T-helper 1 cell treated with Interleukin-12 subunit alpha and Interleukin-12 subunit beta and Interleukin-4 antibody, amounts not matched to agents 30 μg/mL and 1 μg/mL, for 36 hours (primary cell): Measurements from ENCODE around the gene YAP1.

ENCODE experiments used
- H3K27ac Mint-ChIP-seq: one replicate; pipeline ENCODE4 v1.8.0; 2021; ENCODE audit warnings: mild to moderate bottlenecking, mixed read lengths
- H3K27me3 Mint-ChIP-seq: one replicate; pipeline ENCODE4 v1.8.0; 2021; ENCODE audit warnings: low read depth, mixed read lengths
- H3K36me3 Mint-ChIP-seq: one replicate; pipeline ENCODE4 v1.8.0; 2021; ENCODE audit warnings: low read depth, mixed read lengths
- H3K4me1 Mint-ChIP-seq: one replicate; pipeline ENCODE4 v1.8.0; 2021; ENCODE audit warnings: low read depth, mixed read lengths
- H3K4me3 Mint-ChIP-seq: one replicate; pipeline ENCODE4 v1.8.0; 2021; ENCODE audit warnings: mild to moderate bottlenecking, moderate library complexity, mixed read lengths
- H3K9me3 Mint-ChIP-seq: one replicate; pipeline ENCODE4 v1.8.0; 2021; ENCODE audit warnings: mixed read lengths

Gene YAP1

GRCh38 chr11:102163368-102163767 is 53.1 kb downstream of the YAP1 start:
- Mint-ChIP-seq H3K9me3 (no peaks in the 10 kb centered on the region), H3K36me3 (no peaks in the 10 kb centered on the region), H3K27ac (no peak overlapping the region), H3K27me3 (peaks cover under 1% of the 10 kb centered on the region), H3K4me1 (no peaks in the 10 kb centered on the region), H3K4me3 (no peak overlapping the region)

- no peak overlapping the region for H3K27ac Mint-ChIP-seq
- H3K9me3 Mint-ChIP-seq: no peaks in the 10 kb centered on the region
- no peak overlapping the region for H3K4me3 Mint-ChIP-seq
- no peaks in the 10 kb centered on the region for H3K36me3 Mint-ChIP-seq
- H3K4me1 Mint-ChIP-seq: no peaks in the 10 kb centered on the region
- no peaks in the 10 kb centered on the region for H3K27me3 Mint-ChIP-seq
Observed at GRCh38 chr11:102166175-102167064, 56.2 kb downstream of the YAP1 start.

- H3K27me3 Mint-ChIP-seq: no peaks in the 10 kb centered on the region
- no peaks in the 10 kb centered on the region for H3K36me3 Mint-ChIP-seq
- H3K4me3 Mint-ChIP-seq: no peak overlapping the region
- no peaks in the 10 kb centered on the region for H3K4me1 Mint-ChIP-seq
- H3K9me3 Mint-ChIP-seq: no peaks in the 10 kb centered on the region
- H3K27ac Mint-ChIP-seq: no peak overlapping the region
Observed at GRCh38 chr11:102168481-102168880, 58.2 kb downstream of the YAP1 start.

- Mint-ChIP-seq H3K9me3 (no peaks in the 10 kb centered on the region), H3K4me3 (no peak overlapping the region), H3K27me3 (no peaks in the 10 kb centered on the region), H3K36me3 (no peaks in the 10 kb centered on the region), H3K27ac (no peak overlapping the region), H3K4me1 (no peaks in the 10 kb centered on the region)
Observed at GRCh38 chr11:102171101-102171500, 60.9 kb downstream of the YAP1 start.

DNA sequence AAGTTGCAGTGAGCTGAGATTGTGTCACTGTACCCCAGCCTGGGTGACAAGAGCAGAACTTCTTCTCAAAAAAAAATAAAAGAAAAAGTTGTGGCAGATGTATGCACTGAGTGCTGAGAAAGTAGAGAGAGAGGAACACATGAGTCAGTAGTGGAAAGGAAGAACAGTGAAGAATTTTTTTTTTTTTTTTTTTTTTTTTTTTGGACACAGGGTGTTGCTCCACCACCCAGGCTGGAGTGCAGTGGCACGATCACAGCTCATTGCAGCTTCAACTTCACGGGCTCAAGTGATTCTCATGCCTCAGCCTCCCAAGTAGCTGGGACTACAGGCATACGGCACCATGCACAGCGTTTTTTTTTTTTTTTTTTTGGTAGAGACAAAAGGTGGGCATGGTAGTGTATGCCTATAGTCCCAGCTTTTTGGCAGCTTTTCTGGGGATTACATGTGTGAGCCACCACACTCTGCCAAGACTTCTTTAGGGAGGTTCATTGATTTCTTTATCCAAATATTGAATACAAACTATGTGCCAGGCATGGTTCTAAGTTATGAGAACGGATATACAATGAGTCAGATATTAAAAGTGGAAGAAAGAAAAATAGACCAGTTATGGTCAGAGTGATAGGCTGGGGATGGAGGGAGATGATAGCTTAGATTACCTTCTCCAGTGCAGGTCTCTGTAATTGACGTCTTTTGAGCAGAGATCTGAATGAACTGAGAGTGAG is 62.0 kb downstream of the YAP1 start:
- H3K27ac Mint-ChIP-seq: no peak overlapping the region
- no peaks in the 10 kb centered on the region for H3K9me3 Mint-ChIP-seq
- no peaks in the 10 kb centered on the region for H3K36me3 Mint-ChIP-seq
- no peak overlapping the region for H3K4me3 Mint-ChIP-seq
- H3K4me1 Mint-ChIP-seq: no peaks in the 10 kb centered on the region
- no peaks in the 10 kb centered on the region for H3K27me3 Mint-ChIP-seq

DNA sequence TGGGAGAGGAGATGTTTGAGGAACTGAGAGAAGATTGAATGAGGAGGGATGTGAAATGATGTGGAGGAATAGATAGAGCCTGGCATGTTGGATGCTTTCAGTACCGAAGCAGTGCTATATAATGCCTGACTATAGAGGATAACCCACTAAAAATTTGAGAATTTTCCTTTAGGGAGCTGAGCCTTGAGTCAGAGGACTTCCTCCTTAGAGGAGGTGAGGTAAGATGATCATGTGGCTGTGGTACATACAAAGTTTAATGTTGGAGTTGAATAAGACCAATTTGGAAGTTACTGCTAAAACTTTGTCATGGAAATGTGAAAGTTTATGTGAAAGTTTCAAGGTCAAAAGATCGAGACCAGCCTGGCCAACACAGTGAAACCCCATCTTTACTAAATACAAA is 66.9 kb downstream of the YAP1 start:
- Mint-ChIP-seq H3K36me3 (no peaks in the 10 kb centered on the region), H3K4me3 (no peak overlapping the region), H3K27me3 (no peaks in the 10 kb centered on the region), H3K4me1 (no peaks in the 10 kb centered on the region), H3K9me3 (no peaks in the 10 kb centered on the region), H3K27ac (no peak overlapping the region)

DNA sequence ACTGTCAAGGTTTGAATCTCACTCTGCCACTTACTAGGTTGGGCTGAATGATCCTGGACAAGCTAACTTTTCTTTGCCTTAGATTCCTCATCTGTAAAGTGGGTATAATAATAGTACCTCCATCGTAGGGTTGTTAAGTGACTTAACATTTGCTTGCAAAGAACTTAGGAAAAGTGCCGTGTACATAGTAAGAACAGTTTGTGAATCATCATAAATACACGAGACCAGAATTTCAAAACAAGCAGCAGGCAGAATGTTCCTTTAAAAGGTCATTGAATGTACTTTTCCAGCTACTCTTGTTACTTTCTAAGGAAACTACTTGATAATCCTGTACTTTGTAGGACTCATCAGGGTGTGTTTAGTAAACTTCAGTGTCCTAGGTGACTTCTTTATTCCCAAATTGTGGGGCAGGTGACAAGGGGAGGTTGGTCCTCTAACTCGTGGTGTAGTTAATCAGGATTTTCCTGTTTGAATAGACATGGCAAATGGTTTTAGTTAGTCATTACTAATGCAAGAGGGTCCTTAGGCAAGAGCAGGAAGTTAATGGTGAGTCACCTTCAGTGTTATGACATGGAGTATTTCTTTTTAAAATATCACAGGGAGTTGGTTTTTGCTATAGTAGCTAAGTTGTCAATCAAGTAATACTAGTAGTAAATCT is 67.9 kb downstream of the YAP1 start:
- Mint-ChIP-seq H3K27me3 (no peaks in the 10 kb centered on the region), H3K9me3 (no peaks in the 10 kb centered on the region), H3K36me3 (no peaks in the 10 kb centered on the region), H3K4me3 (no peak overlapping the region), H3K4me1 (no peaks in the 10 kb centered on the region), H3K27ac (no peak overlapping the region)

DNA sequence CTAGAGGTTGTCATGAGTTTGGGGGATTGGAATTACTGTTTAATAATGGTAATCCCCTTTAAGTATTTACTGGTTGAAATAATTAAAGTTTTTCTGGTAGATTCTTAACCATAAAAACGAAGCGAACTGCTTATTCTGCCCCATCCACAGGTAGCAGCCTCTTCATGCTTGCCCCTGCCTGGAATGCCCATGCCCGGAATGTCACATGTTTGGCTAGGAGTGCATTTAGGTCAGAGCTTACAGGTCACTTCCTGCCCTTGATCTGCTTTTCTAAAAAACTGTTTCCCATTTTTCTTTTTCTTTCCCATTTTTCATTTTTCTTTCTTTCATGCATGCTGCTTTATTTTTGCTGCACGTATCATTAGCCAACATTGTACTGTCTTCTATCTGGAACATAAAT is 69.1 kb downstream of the YAP1 start:
- Mint-ChIP-seq H3K4me3 (no peak overlapping the region), H3K27ac (no peak overlapping the region), H3K27me3 (no peaks in the 10 kb centered on the region), H3K36me3 (no peaks in the 10 kb centered on the region), H3K4me1 (no peaks in the 10 kb centered on the region), H3K9me3 (no peaks in the 10 kb centered on the region)

GRCh38 chr11:102184269-102184987 is 74.2 kb downstream of the YAP1 start:
- Mint-ChIP-seq H3K9me3 (no peaks in the 10 kb centered on the region), H3K4me1 (no peaks in the 10 kb centered on the region), H3K4me3 (no peak overlapping the region), H3K27ac (no peak overlapping the region), H3K36me3 (no peaks in the 10 kb centered on the region), H3K27me3 (peaks cover 5% of the 10 kb centered on the region)

DNA sequence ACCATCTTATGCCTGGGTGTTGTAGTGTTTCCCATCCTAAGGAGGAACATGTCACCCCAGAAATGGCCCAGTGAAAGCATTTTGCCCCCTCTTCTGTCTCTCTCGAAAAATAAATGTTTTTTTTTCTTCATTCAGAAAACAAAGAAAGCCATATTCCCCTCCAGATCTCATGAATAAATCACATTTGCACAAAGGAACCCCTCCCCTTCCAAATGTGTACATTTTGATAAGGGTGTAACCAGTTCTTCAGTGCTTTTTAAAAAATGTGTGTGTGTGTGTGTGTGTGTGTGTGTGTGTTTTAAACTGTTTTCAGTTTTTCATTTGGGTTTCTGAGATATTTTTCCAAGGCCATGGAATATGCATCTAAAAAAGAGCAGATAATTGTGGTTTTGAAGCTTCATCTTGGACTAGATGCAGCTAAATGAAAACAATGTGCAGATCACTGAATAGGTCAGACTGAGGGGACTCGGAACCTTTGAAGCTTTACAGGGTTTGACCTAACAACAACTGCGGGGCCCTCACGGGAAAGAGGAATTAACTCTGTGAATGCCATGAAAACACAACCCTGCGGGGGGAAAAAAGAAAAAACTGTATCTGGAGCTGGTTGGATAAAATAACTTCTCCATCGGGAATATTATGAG is 76.4 kb downstream of the YAP1 start:
- Mint-ChIP-seq H3K36me3 (no peaks in the 10 kb centered on the region), H3K9me3 (no peaks in the 10 kb centered on the region), H3K27ac (no peak overlapping the region), H3K4me1 (no peaks in the 10 kb centered on the region), H3K4me3 (no peak overlapping the region), H3K27me3 (peaks cover 10% of the 10 kb centered on the region)

DNA sequence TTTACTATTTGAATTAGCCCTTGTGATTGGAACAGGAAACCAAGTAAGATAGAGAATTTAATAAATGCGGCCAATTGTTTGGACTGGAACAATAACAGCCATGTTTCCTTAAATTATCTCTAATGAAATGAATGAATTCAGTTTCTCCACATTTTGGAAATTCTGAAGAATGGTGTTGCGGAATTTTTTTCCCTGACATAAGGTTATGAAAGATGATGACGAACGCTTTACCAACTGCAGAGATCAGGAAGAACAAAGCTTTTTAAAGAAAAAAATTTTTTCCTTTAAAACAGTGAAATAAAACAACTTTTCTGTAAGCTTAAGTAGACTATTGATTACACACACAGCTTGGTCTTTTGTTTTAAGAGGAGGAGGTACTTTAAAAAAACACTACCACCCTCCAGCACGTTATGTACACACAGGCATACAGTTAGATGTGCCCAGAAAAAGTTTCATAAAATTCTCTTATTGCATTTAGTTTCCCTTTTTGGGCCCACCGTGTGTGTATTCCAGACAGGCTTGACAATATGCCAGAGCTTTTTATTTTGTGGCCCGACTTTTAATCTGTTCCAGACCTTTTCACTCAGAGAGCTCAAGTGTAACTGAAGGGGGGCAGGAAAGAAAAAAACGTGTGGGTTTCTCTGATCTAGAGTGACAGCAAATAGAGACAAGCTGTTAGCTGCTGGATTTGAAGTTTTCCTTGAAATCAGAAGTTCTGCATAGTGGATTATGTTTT is 77.3 kb downstream of the YAP1 start:
- H3K4me1 Mint-ChIP-seq: no peaks in the 10 kb centered on the region
- H3K9me3 Mint-ChIP-seq: no peaks in the 10 kb centered on the region
- H3K36me3 Mint-ChIP-seq: no peaks in the 10 kb centered on the region
- H3K27ac Mint-ChIP-seq: no peak overlapping the region
- no peak overlapping the region for H3K4me3 Mint-ChIP-seq
- H3K27me3 Mint-ChIP-seq: peaks cover 10% of the 10 kb centered on the region

DNA sequence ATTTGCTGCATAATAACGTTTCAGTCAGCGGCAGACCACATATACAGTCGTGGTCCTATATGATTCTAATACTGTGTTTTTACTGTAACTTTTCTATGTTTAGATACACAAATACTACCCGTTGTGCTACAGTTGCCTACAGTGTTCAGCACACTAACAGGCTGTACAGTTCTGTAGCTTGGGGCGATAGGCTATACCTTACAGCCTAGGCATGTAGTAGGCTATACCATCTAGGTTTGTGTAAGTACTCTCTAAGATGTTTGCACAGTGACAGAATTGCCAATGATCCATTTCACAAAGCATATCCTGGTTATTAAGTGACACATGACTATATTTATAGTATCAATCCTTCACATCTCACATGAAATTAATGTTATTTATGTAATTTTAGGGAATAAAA is 78.2 kb downstream of the YAP1 start:
- no peaks in the 10 kb centered on the region for H3K36me3 Mint-ChIP-seq
- peaks cover 10% of the 10 kb centered on the region for H3K27me3 Mint-ChIP-seq
- H3K4me1 Mint-ChIP-seq: no peaks in the 10 kb centered on the region
- H3K27ac Mint-ChIP-seq: no peak overlapping the region
- no peaks in the 10 kb centered on the region for H3K9me3 Mint-ChIP-seq
- no peak overlapping the region for H3K4me3 Mint-ChIP-seq

DNA sequence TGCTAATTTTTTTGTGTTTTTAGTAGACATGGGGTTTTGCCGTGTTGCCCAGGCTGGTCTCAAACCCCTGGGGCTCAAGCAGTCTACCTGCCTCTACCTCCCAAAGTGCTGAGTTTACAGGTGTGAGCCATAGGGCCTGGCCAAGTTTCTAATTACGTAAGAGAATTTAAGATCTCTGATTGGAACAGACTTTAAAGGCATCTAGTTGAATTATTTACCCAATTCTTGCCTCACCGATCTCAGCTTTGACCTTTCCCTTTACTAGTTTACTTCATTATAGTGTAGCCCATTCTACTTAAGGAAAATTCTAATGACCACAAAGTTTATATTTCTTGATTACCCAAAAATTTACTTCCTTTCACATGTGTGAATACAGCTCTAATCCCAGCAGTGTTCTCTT is 81.6 kb downstream of the YAP1 start:
- H3K4me1 Mint-ChIP-seq: no peaks in the 10 kb centered on the region
- no peak overlapping the region for H3K27ac Mint-ChIP-seq
- no peaks in the 10 kb centered on the region for H3K9me3 Mint-ChIP-seq
- H3K27me3 Mint-ChIP-seq: peaks cover 17% of the 10 kb centered on the region
- no peak overlapping the region for H3K4me3 Mint-ChIP-seq
- H3K36me3 Mint-ChIP-seq: no peaks in the 10 kb centered on the region
